Measurements from ENCODE around the gene MSANTD3. TPM values are rescaled to one million over a fixed set of nuclear protein-coding genes. Genes with fewer than 3 reads are reported as not detected.

MSANTD3 gene
- total RNA-seq, 3 donors from 2014 or later (not counting 1 experiment from before 2014, with no cell fraction given) = 11.3 to 15.6 (median 14.2) TPM

DNA sequence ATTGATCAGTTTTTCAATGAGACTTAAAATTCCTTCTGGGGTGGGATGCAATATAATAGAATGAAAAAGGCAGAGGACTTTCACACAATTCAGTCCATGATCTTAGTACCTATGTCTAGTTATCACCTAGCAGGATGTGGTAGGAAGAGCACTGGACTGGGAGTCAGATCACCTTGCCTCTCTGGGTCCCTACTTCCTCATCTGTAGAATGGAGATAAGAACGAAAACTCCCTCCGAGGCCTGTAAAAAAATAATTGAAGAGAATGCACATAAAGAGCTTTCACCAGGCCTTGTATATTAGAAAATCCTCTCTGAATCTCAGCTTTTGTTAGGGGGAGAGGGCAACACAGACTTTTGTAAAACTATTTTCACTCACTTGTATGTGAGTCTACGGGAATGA lies 45.3 kb downstream of the MSANTD3 start:
- ATAC-seq (no peak), DNase-seq (no peak)
- Mint-ChIP-seq H3K27ac (no peak overlapping the region), H3K4me3 (peak overlapping the region; percentile 76), H3K27me3 (ENCODE audit: low read depth in 2 of 2) (peaks cover 35 to 58% of the 10 kb centered on the region in 2 donors), H3K4me1 (peaks cover 7 to 11% of the 10 kb centered on the region in 2 donors), H3K36me3 (no peaks in the 10 kb centered on the region), H3K9me3 (no peaks in the 10 kb centered on the region)
- H3K9me3 ChIP-seq (ENCODE audit: control insufficient read depth, insufficient read depth, low read length) = no peaks in the 10 kb centered on the region
- no peak overlapping the region for H3K4me3 ChIP-seq (ENCODE audit: low read length)
- H3K36me3 ChIP-seq (ENCODE audit: control insufficient read depth, insufficient read depth, low read length) = no peaks in the 10 kb centered on the region
- H3K27ac ChIP-seq (ENCODE audit: low read length) = no peak overlapping the region
- peaks cover 12% of the 10 kb centered on the region for H3K27me3 ChIP-seq (ENCODE audit: control insufficient read depth, insufficient read depth, low read length)
- H3K4me1 ChIP-seq (ENCODE audit: control insufficient read depth, insufficient read depth, low read length) = peaks cover 7% of the 10 kb centered on the region
- TF ChIP-seq, protein P1, sequence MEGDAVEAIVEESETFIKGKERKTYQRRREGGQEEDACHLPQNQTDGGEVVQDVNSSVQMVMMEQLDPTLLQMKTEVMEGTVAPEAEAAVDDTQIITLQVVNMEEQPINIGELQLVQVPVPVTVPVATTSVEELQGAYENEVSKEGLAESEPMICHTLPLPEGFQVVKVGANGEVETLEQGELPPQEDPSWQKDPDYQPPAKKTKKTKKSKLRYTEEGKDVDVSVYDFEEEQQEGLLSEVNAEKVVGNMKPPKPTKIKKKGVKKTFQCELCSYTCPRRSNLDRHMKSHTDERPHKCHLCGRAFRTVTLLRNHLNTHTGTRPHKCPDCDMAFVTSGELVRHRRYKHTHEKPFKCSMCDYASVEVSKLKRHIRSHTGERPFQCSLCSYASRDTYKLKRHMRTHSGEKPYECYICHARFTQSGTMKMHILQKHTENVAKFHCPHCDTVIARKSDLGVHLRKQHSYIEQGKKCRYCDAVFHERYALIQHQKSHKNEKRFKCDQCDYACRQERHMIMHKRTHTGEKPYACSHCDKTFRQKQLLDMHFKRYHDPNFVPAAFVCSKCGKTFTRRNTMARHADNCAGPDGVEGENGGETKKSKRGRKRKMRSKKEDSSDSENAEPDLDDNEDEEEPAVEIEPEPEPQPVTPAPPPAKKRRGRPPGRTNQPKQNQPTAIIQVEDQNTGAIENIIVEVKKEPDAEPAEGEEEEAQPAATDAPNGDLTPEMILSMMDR (IDR thresholded peaks at IDR 0.05) = no peak
- no CpG with 5 or more reads among the region's 3 CpGs for WGBS (ENCODE audit: insufficient coverage)
- intact Hi-C loops (cut with micrococcal nuclease) = no loop called here

DNA sequence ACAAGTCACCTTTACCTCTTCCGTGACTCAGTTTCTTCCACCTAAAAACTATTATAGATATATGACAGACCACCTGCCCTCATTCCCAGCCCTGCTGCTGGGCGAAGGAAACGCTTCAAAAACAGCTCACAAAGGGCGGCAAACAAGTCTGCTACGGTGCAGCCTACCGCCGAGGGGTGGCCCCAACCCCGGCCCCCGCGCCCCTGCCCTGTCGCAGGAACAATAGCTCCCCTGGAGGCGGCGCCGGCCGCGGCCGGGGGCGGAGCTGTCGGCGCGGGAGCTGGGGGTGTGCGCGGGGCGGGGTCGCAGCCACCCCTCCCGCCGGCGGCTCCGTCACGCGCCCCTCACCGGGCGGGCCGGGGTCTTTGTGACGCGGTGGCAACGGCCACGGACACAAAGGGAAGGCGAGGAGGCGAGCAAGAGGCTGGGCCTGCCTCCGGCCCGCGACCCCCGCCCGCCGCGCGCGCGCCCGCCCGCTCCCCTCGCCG lies 45.9 kb downstream of the MSANTD3 start, which contains the start of gene TMEFF1:
TMEFF1 (plus strand) TSS at position 362 of the 488 bp plus-strand sequence. CDS start 396 bp downstream, outside the sequence.
- no peak within 1 kb of the TSS for H3K4me3 ChIP-seq (ENCODE audit: low read length)
- TF ChIP-seq, protein P1 (IDR thresholded peaks at IDR 0.05) = no peak
- intact Hi-C loops (cut with micrococcal nuclease) = no loop called here
- ATAC-seq = peak; percentile 48 to 74 (median 73)
- H3K9me3 ChIP-seq (ENCODE audit: control insufficient read depth, insufficient read depth, low read length) = no peaks in the 10 kb centered on the region
- no peak within 1 kb of the TSS for H3K27ac Mint-ChIP-seq
- no peak within 1 kb of the TSS for H3K27ac ChIP-seq (ENCODE audit: low read length)
- peaks cover 7 to 11% of the 10 kb centered on the region in 2 donors for H3K4me1 Mint-ChIP-seq
- peak in 1 of 2 donors; percentile 56 for DNase-seq
- 1% methylated on average over 54 of the region's 54 CpGs for WGBS (ENCODE audit: insufficient coverage)
- no peaks in the 10 kb centered on the region for H3K36me3 Mint-ChIP-seq
- peaks cover 35 to 58% of the 10 kb centered on the region in 2 donors for H3K27me3 Mint-ChIP-seq (ENCODE audit: low read depth in 2 of 2)
- H3K4me3 Mint-ChIP-seq = peak within 1 kb of the TSS; percentile 85
- H3K9me3 Mint-ChIP-seq = no peaks in the 10 kb centered on the region
- peaks cover 12% of the 10 kb centered on the region for H3K27me3 ChIP-seq (ENCODE audit: control insufficient read depth, insufficient read depth, low read length)
- no peaks in the 10 kb centered on the region for H3K36me3 ChIP-seq (ENCODE audit: control insufficient read depth, insufficient read depth, low read length)
- peaks cover 7% of the 10 kb centered on the region for H3K4me1 ChIP-seq (ENCODE audit: control insufficient read depth, insufficient read depth, low read length)

DNA sequence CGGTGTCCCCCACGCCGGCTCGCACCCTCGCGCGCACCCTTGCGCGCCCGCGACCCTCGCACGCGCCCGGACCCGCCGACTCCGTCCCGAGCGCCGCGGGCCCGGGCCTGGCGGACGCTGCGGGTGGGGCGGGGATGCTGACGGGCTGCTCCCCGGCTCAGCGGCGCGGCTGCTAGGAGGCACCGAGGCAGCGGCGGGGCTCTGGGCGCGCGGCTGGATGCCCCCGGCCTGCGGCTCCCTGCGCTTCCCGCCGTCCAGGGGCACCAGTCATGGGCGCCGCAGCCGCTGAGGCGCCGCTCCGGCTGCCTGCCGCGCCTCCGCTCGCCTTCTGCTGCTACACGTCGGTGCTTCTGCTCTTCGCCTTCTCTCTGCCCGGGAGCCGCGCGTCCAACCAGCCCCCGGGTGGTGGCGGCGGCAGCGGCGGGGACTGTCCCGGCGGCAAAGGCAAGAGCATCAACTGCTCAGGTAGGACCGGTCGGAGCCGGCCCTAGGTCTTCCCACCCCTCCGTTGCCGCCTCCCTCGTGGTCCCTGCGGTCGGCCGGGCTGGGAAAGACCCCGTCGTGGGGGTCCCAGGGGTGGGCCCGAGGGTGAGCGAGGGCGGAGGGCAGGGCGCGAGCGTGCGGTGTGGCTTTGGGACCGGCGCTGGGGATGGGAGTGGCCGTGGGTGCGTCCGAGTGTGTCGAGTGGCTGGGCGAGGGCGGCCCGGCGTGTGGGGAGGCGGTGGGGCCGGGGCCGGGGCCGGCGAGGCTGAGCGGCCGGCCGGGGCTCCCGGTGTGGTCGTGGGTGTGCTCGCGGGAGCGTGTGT lies 46.5 kb downstream of the MSANTD3 start:
- Histone ChIP-seq H3K27me3 (ENCODE audit: control insufficient read depth, insufficient read depth, low read length) (peaks cover 12% of the 10 kb centered on the region), H3K9me3 (ENCODE audit: control insufficient read depth, insufficient read depth, low read length) (no peaks in the 10 kb centered on the region), H3K27ac (ENCODE audit: low read length) (no peak overlapping the region), H3K4me3 (ENCODE audit: low read length) (no peak overlapping the region), H3K4me1 (ENCODE audit: control insufficient read depth, insufficient read depth, low read length) (peaks cover 7% of the 10 kb centered on the region), H3K36me3 (ENCODE audit: control insufficient read depth, insufficient read depth, low read length) (no peaks in the 10 kb centered on the region)
- DNase-seq (peak; percentile 19 to 39), ATAC-seq (peak; percentile 49 to 67 (median 52))
- Mint-ChIP-seq H3K9me3 (no peaks in the 10 kb centered on the region), H3K27me3 (ENCODE audit: low read depth in 2 of 2) (peaks cover 35 to 58% of the 10 kb centered on the region in 2 donors), H3K4me1 (peaks cover 7 to 11% of the 10 kb centered on the region in 2 donors), H3K27ac (no peak overlapping the region), H3K36me3 (no peaks in the 10 kb centered on the region), H3K4me3 (peak overlapping the region; percentile 85)
- intact Hi-C loops (cut with micrococcal nuclease) = no loop called here
- TF ChIP-seq, protein P1 (IDR thresholded peaks at IDR 0.05) = no peak
- under 1% methylated on average over 107 of the region's 108 CpGs for WGBS (ENCODE audit: insufficient coverage)
